Measurements from ENCODE around the gene PPP6R2. TPM values are rescaled to one million over a fixed set of nuclear protein-coding genes. Genes with fewer than 3 reads are reported as not detected.

Gene PPP6R2, protein sequence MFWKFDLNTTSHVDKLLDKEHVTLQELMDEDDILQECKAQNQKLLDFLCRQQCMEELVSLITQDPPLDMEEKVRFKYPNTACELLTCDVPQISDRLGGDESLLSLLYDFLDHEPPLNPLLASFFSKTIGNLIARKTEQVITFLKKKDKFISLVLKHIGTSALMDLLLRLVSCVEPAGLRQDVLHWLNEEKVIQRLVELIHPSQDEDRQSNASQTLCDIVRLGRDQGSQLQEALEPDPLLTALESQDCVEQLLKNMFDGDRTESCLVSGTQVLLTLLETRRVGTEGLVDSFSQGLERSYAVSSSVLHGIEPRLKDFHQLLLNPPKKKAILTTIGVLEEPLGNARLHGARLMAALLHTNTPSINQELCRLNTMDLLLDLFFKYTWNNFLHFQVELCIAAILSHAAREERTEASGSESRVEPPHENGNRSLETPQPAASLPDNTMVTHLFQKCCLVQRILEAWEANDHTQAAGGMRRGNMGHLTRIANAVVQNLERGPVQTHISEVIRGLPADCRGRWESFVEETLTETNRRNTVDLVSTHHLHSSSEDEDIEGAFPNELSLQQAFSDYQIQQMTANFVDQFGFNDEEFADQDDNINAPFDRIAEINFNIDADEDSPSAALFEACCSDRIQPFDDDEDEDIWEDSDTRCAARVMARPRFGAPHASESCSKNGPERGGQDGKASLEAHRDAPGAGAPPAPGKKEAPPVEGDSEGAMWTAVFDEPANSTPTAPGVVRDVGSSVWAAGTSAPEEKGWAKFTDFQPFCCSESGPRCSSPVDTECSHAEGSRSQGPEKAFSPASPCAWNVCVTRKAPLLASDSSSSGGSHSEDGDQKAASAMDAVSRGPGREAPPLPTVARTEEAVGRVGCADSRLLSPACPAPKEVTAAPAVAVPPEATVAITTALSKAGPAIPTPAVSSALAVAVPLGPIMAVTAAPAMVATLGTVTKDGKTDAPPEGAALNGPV
- total RNA-seq: 10 to 100 TPM; 35.6 to 50.8 (median 45.6) TPM

DNA sequence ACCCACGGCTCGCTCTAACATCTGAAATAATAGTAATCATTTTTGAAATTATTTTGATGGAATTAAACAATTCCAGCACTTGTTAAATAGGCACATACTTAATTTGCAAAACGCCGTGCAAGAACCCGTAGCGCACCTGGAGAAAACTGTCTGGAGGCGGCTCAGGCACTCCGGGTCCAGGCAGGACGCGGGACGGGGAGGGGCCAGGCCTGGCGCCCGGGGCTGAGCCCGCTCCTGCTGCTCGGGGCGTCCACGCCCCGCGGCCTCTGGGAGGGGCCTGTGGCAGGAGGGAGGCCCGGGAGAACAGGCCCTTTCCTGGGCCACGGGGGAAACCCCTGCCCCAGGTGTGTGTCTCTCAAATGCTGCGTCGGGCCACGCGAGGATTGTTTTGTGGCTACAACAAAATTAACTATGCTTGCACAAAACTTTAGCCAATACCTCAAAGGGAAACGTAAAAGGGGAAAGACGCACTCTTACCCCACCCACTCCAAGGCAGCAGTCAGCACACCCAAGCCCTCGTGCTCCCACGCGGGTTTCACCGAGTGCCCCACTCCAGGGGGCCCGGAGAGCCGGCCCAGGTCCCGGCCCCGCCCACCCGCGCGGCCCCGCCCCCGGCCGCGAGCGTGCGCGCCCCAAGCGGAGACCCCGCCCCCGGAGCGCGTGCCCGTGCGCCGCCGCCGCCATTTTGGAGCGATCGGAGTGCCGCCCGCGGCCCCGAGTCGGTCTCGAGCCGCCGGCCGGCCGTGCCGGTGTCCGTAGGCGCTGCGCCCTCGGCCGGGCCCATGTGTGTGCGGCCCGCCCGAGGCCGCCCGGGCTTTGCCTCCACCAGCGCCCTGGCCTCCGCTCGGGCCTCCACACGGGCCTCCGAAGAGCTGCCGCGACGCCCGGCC is at the start of gene PPP6R2:
Gene PPP6R2 (plus strand): TSS at position 677 of the 890 bp plus-strand sequence. CDS start 50,582 bp downstream, outside the sequence.
- intact Hi-C loops (cut with DNase I): loop anchor here (2.0 to 5.0 kb wide), 2 partner anchors 66 to 96 kb away; partner anchors contain the start of gene TUBGCP6
- DNase-seq: no peak
- Histone ChIP-seq H3K27me3 (no peaks in the 10 kb centered on the region), H3K9me3 (no peaks in the 10 kb centered on the region), H3K36me3 (no peaks in the 10 kb centered on the region), H3K27ac (peak within 1 kb of the TSS; percentile 85 to 96 (median 92)), H3K4me1 (peaks cover 15 to 35% (median 17%) of the 10 kb centered on the region in 3 donors), H3K4me3 (peak within 1 kb of the TSS; percentile 72 to 98 (median 96))
- 0 to 1% methylated on average over 15 to 20 of the region's 87 CpGs for WGBS, 2 donors
- TF ChIP-seq, protein P1, sequence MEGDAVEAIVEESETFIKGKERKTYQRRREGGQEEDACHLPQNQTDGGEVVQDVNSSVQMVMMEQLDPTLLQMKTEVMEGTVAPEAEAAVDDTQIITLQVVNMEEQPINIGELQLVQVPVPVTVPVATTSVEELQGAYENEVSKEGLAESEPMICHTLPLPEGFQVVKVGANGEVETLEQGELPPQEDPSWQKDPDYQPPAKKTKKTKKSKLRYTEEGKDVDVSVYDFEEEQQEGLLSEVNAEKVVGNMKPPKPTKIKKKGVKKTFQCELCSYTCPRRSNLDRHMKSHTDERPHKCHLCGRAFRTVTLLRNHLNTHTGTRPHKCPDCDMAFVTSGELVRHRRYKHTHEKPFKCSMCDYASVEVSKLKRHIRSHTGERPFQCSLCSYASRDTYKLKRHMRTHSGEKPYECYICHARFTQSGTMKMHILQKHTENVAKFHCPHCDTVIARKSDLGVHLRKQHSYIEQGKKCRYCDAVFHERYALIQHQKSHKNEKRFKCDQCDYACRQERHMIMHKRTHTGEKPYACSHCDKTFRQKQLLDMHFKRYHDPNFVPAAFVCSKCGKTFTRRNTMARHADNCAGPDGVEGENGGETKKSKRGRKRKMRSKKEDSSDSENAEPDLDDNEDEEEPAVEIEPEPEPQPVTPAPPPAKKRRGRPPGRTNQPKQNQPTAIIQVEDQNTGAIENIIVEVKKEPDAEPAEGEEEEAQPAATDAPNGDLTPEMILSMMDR (IDR thresholded peaks at IDR 0.05): peak in 2 of 6 experiments; percentile 7 to 10
- peak in 1 of 4 donors; percentile 32 for TF ChIP-seq POLR2A (IDR thresholded peaks at IDR 0.05)

- Histone ChIP-seq H3K27me3 (no peaks in the 10 kb centered on the region), H3K4me3 (peak overlapping the region; percentile 6 to 58 (median 36)), H3K4me1 (peaks cover 50 to 99% (median 55%) of the 10 kb centered on the region in 3 donors), H3K27ac (peak overlapping the region; percentile 86 to 97 (median 90)), H3K9me3 (no peaks in the 10 kb centered on the region), H3K36me3 (peaks cover 16 to 49% (median 18%) of the 10 kb centered on the region in 3 donors)
- intact Hi-C loops (cut with DNase I): no loop called here
- TF ChIP-seq, protein P1 (IDR thresholded peaks at IDR 0.05): peak in 2 of 6 experiments; percentile 16 to 27
- no peak for TF ChIP-seq POLR2A (IDR thresholded peaks at IDR 0.05)
- no peak for DNase-seq
- no CpG with 5 or more reads among the region's 42 CpGs for WGBS, 2 donors
Observed at GRCh38 chr22:50293441-50294318, 49.4 kb upstream of the PPP6R2 start.

DNA sequence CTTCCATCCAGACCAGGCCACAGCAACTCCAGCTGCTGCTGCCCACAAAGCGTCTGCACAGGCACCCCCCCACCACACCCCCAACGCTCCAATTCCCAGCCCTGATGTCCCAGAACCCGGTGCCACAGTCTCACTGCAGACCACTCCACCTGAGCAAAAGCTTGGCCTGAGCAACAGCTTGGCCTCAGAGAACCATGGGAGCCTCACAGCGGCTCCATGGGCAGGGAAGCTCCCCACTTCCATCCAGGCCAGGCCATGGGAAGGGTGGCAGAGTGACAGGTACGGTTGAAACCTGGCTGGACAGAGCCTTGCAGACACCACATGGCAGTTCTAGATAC is 48.8 kb upstream of the PPP6R2 start:
- WGBS, 2 donors: 60% methylated on average over 1 of the region's 5 CpGs; no CpG with 5 or more reads in 1 of the 2 donors
- intact Hi-C loops (cut with DNase I): no loop called here
- Histone ChIP-seq H3K27me3 (no peaks in the 10 kb centered on the region), H3K9me3 (no peaks in the 10 kb centered on the region), H3K4me3 (peak overlapping the region in 3 of 4 donors; percentile 34 to 58 (median 38)), H3K4me1 (peaks cover 56 to 99% (median 60%) of the 10 kb centered on the region in 3 donors), H3K36me3 (peaks cover 10 to 43% (median 12%) of the 10 kb centered on the region in 3 donors), H3K27ac (peak overlapping the region; percentile 86 to 97 (median 90))
- no peak for TF ChIP-seq POLR2A (IDR thresholded peaks at IDR 0.05)
- TF ChIP-seq, protein P1 (IDR thresholded peaks at IDR 0.05): no peak
- DNase-seq: no peak
